D721Med (cell line): ENCODE measurements around the gene DENR.

ENCODE experiments used
- DNase-seq: peaks from one replicate; pipeline ENCODE4 v3.0.0; 2011; ENCODE audit warnings: low spot score; ENCODE audit not compliant: insufficient read length
- FAIRE-seq: peaks from 2 replicates; lab custom pipeline; 2011; peaks lifted over from hg19 to GRCh38; lab: Jason Lieb, UNC
- CTCF ChIP-seq: IDR thresholded peaks from 2 replicates; pipeline ENCODE4 v1.5.1; 2012; ENCODE audit warnings: mild to moderate bottlenecking, control low read depth; ENCODE audit not compliant: insufficient read depth; ENCODE audit errors: missing control alignments

Gene DENR

GRCh38 chr12:122724641-122725243 lies 27.9 kb upstream of the DENR start:
- DNase-seq, result no peak
- FAIRE-seq, result no peak
- TF ChIP-seq CTCF, result no peak

GRCh38 chr12:122725452-122726079 lies 27.1 kb upstream of the DENR start:
- no peak for TF ChIP-seq CTCF
- FAIRE-seq (no peak), DNase-seq (no peak)

- DNase-seq (no peak), FAIRE-seq (no peak)
- no peak for TF ChIP-seq CTCF
Measured at GRCh38 chr12:122726080-122726558, 26.5 kb upstream of the DENR start.

GRCh38 chr12:122729583-122730214 lies 22.9 kb upstream of the DENR start:
- DNase-seq, result no peak
- TF ChIP-seq CTCF, result no peak
- no peak for FAIRE-seq

- DNase-seq (no peak), FAIRE-seq (no peak)
- TF ChIP-seq CTCF, result no peak
Measured at GRCh38 chr12:122730215-122731014, 22.2 kb upstream of the DENR start, which contains the start of gene HCAR1. TSS of gene HCAR1 (minus strand) at chr12:122730844. CDS start at chr12:122730339, 505 bp downstream.

- no peak for DNase-seq
- no peak for FAIRE-seq
- no peak for TF ChIP-seq CTCF
Measured at GRCh38 chr12:122732170-122732569, 20.5 kb upstream of the DENR start.
